ENCODE results near the gene CDRT15.
"Not testable (repeated sequence)": the region's sequence is repeated elsewhere in the genome, so short reads cannot be mapped to it uniquely, and the experiment has no call there.

The CDRT15 gene

GRCh38 chr17:14206891-14207290 is 29.8 kb downstream of the CDRT15 start:
- DNase-seq, result no peak

GRCh38 chr17:14205992-14206461 is 30.6 kb downstream of the CDRT15 start:
- DNase-seq, result no peak

GRCh38 chr17:14205380-14205779 is 31.3 kb downstream of the CDRT15 start:
- DNase-seq, result no peak

GRCh38 chr17:14204546-14204945 is 32.1 kb downstream of the CDRT15 start:
- no peak for DNase-seq

- no peak for DNase-seq
Observed at GRCh38 chr17:14204084-14204483, 32.6 kb downstream of the CDRT15 start.

GRCh38 chr17:14203388-14203787 is 33.3 kb downstream of the CDRT15 start:
- DNase-seq, result no peak

GRCh38 chr17:14202388-14203166 is 34.1 kb downstream of the CDRT15 start:
- no peak for DNase-seq

GRCh38 chr17:14201988-14202380 is 34.7 kb downstream of the CDRT15 start:
- DNase-seq, result peak; percentile 11 to 55 (median 46)

GRCh38 chr17:14201021-14201987 is 35.4 kb downstream of the CDRT15 start:
- peak; percentile 60 to 83 (median 74) for DNase-seq

GRCh38 chr17:14200354-14200753 is 36.3 kb downstream of the CDRT15 start:
- no peak for DNase-seq

- DNase-seq, result peak in 1 of 4 experiments; percentile 9
Observed at GRCh38 chr17:14199601-14200000, 37.1 kb downstream of the CDRT15 start.

GRCh38 chr17:14198575-14198974 is 38.1 kb downstream of the CDRT15 start:
- DNase-seq, result no peak

GRCh38 chr17:14198013-14198412 is 38.6 kb downstream of the CDRT15 start:
- DNase-seq, result no peak

- no peak for DNase-seq
Observed at GRCh38 chr17:14197586-14197985, 39.1 kb downstream of the CDRT15 start.

- no peak for DNase-seq
Observed at GRCh38 chr17:14197057-14197456, 39.6 kb downstream of the CDRT15 start.

- peak in 1 of 4 experiments; percentile 14 for DNase-seq
Observed at GRCh38 chr17:14196377-14196997, 40.2 kb downstream of the CDRT15 start.

GRCh38 chr17:14192636-14193344 is 43.9 kb downstream of the CDRT15 start:
- not testable (repeated sequence) for DNase-seq

GRCh38 chr17:14192039-14192438 is 44.6 kb downstream of the CDRT15 start:
- DNase-seq, result not testable (repeated sequence)

GRCh38 chr17:14191469-14191868 is 45.2 kb downstream of the CDRT15 start:
- DNase-seq, result not testable (repeated sequence)

- DNase-seq, result not testable (repeated sequence)
Observed at GRCh38 chr17:14190774-14191173, 45.9 kb downstream of the CDRT15 start.

- DNase-seq, result not testable (repeated sequence)
Observed at GRCh38 chr17:14186443-14186842, 50.2 kb downstream of the CDRT15 start.

Measured in suppressor macrophage (primary cell).